Amniotic stem cell (primary cell): ENCODE measurements around the gene KIF5B.
"Not testable (repeated sequence)": the region's sequence is repeated elsewhere in the genome, so short reads cannot be mapped to it uniquely, and the experiment has no call there.

ENCODE experiments used
- DNase-seq: peaks from one replicate; lab custom pipeline; 2025; lab: John Stamatoyannopoulos, UW

Gene KIF5B

DNA sequence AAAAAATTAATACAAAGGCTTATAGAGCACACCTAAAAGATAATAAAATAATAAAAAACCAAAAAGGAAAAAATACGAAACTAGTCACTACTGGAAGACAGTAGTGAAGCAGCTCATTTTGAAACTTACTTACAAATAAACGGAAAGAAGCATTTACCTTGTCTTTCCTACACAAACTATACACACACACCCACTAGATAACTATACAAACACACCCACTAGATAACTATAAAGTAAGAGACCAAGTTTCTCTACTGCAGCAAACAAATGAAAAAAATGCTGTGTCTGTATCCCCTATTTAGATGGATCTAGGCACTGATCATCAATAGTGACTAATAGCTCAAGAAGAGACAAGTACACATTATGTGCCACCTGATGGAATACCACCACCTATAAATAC lies 49.2 kb downstream of the KIF5B start:
- DNase-seq: no peak

- DNase-seq: peak; percentile 24
Measured at GRCh38 chr10:32005050-32005449, 51.2 kb downstream of the KIF5B start.

DNA sequence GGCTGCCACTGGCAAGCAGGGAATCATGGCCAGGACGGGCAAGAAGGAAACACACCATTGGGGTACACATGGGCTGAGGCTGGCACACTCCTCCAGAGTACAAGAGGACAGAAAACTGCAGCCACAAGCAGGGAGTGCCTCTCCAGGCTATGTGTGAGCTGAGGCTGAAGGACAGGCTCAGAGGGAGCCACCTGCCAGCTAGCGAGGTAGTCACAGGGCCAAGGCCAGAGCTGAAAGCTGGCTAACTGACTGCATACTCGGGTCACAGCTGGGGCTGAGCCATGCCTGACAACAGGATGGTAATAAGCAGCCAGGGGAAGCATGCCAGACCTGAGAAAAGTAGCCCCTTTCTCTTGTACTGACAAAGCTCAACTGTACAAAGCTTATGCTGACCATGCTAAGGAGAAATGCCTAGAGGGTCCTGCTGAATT lies 52.0 kb downstream of the KIF5B start:
- DNase-seq: no peak

- no peak for DNase-seq
Measured at GRCh38 chr10:32002531-32002930, 53.7 kb downstream of the KIF5B start.

DNA sequence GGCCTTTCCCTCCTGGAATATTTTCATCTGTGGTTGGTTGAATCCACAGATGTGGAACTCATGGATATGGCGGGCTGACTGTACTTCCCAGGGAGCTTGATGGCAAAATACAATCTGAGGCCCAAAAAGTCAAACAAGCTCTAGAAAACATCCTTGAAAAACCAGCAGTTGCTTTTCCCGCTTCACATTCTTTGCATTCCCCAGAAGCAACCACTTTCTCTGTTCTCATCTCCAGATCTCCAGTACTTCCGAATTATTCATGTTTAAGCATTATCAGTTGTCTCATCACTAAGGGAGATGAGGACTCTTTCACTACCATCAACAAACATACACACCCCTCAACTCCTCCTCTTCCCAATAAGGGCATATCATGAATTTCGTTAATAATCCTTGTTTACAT lies 55.3 kb downstream of the KIF5B start:
- no peak for DNase-seq

- DNase-seq: no peak
Measured at GRCh38 chr10:31999836-32000235, 56.4 kb downstream of the KIF5B start.

GRCh38 chr10:31999070-31999660 lies 57.1 kb downstream of the KIF5B start:
- no peak for DNase-seq

DNA sequence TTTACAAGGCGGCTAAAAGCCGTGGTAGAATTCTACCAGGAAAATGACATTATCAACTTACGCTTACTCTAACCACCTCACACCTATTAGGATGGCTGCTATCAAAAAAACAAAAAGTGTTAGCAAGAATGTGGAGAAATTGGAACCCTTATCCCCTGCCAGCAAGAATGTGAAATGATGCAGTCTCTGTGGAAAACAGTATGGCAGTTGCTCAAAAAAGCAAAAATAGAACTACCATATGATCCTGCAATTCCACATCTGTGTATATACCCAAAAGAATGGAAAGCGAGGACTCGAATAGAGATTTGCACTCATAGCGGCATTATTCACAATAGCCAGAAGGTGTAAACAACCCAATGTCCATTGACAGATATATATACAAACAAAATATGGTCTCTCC lies 61.3 kb downstream of the KIF5B start:
- DNase-seq: no peak

GRCh38 chr10:31990937-31991336 lies 65.3 kb downstream of the KIF5B start:
- DNase-seq: no peak

DNA sequence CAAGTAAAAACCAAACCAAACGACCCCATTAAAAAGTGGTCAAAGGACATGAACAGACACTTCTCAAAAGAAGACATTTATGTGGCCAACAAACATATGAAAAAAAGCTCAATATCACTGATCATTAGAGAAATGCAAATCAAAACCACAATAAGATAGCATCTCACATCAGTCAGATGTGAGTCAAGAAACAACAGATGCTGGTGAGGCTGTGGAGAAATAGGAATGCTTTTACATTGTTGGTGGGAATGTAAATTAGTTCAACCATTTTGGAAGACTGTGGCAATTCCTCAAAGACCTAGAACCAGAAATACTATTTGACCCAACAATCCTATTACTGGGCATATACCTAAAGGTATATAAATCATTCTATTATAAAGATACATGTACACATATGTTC lies 68.4 kb downstream of the KIF5B start:
- DNase-seq: not testable (repeated sequence)

GRCh38 chr10:31982111-31982510 lies 74.1 kb downstream of the KIF5B start:
- no peak for DNase-seq

DNA sequence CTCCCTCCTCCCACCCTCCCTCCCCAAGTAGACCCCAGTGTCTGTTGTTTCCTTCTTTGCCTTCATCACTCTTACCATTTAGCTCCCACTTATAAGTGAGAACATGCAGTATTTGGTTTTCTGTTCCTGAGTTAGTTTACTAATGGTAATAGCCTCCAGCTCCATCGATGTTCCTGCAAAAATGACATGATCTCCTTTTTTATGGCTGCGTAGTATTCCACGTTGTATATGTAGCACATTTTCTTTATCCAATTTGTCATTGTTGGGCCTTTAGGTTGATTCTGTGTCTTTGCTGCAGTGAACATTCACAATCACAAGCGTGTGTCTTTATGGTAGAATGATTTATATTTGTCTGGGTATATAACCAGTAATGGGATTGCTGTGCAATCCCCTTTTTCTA lies 75.8 kb downstream of the KIF5B start:
- DNase-seq: no peak

GRCh38 chr10:31979071-31979470 lies 77.2 kb downstream of the KIF5B start:
- not testable (repeated sequence) for DNase-seq

- no peak for DNase-seq
Measured at GRCh38 chr10:31978156-31978483, 78.1 kb downstream of the KIF5B start.

GRCh38 chr10:31977440-31978155 lies 78.6 kb downstream of the KIF5B start:
- no peak for DNase-seq

- no peak for DNase-seq
Measured at GRCh38 chr10:31975157-31975765, 81.0 kb downstream of the KIF5B start.

DNA sequence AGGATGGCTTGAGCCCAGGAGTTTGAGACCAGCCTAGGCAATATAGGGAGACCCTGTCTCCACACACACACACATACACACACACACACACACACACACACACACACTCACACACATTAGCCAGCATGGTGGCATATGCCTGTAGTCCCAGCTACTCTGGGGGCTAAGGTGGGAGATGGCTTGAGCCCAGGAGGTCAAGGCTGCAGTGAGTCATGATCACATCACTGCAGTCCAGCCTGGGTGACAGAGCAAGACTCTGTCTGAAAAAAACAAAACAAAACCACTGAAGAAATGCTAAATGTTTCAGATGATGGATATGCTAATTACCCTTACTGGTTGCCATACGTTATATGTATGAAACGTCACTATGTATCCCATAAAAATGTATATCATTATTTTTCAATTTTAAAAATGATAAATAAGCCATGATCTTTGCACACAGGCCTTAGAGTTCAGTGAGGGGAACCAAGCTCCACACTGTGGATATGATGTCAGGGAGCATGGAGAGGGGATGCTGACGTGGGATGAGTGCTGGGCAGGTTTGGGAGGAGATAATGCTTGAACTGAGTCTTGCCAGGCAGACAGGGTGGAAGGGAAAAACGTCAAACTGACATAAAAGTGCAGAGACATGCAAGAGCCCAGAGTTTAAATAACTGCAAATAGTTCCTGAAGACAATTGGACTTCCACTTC lies 81.6 kb downstream of the KIF5B start:
- no peak for DNase-seq

DNA sequence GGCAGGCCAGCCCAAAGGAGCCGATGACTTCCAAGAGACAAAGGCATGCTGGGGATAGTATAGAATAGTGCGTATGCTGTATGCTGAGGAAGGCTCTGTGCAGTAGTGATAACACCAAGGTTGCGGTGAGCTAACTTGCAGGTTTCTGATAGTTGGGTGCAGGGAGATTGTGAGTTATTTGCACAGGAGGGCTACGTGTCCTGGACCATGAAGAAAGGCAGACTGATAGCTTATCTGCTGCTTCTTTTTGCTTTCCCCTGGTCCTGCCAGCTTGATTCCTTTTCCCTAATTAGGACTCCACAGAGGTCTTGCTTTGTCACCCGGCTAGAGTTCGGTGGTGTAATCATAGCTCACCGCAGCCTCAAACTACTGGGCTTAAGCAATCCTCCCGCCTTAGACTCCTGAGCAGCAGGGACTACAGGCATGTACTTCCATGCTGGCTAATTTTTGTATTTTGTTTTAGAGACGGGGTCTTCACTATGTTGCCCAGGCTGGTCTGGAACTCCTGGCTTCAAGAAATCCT lies 83.6 kb downstream of the KIF5B start:
- DNase-seq: no peak

GRCh38 chr10:31969847-31970246 lies 86.4 kb downstream of the KIF5B start:
- not testable (repeated sequence) for DNase-seq

DNA sequence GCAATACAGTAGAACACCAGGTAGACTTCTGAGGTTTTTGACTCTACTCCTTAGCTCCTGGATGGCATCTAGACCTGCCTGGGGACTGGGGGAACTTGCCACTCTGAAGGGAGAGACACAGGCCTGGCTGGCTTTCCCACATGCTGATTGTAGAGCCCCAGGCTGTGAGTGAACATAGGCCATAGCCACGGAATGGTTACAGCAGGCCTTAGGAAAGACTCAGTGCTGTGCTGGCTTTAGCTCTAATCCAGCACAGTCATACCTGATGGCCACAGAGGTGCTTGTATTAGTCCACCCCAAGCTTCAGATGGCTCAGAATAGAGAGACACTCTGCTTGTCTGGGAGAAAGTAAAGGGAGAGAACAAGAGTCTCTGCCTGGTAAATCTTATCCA lies 92.6 kb downstream of the KIF5B start:
- DNase-seq: no peak

DNA sequence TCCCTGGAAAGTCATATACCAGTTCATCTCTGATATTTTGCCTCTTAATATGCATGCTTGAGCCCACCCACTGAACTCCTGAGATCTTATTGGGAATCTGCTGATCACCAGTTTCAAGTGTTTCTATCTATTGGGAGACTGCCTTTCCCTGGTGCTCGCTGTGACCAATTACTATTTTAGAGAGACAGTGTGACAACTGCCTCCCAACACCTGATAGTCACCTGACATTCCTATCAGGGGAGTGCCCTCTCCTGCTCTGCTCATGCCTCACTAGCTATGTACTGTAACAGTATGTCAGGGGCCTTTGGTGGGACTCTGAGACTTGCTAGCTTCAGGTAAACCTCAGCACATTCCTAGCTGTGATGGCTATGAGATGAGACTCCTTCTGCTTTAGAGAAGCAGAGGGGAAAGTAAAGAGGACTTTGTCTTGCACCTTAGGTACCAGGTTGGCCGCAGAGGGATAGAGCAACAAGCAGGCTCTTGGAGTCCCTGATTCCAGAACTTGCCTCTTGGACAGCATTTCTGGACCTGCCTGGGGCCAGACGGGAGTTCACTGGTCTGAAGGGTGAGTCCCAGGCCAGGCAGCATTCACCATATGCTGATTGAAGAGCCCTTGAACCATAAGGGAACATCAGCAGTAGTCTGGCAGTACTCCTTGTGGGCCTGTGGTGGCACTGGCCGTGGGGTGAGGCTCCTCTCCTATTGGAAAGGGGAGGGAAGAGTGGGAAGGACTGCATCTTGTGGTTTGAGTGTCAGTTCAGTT lies 93.2 kb downstream of the KIF5B start:
- DNase-seq: no peak
